GM19240 (cell line): ENCODE measurements around the gene NCOR1.

Experiments
- DNase-seq: peaks from one replicate; pipeline ENCODE4 v3.0.0; 2011; ENCODE audit warnings: low spot score; ENCODE audit not compliant: insufficient read length

Gene NCOR1

GRCh38 chr17:15981208-15981607 is 234.1 kb downstream of the NCOR1 start:
- DNase-seq = no peak
